ACHN (cell line): ENCODE results near the gene SCD5.
A peak's percentile ranks its signal among the peaks of the same experiment; 100 is the strongest.

ENCODE experiments used
- DNase-seq: peaks from one replicate; pipeline ENCODE4 v3.0.0-alpha.2; 2015
- in situ Hi-C: cut with HindIII; loops from 2 replicates; pipeline ENCODE4 v1.10.0; 2017; ENCODE audit warnings: low sequenced_read_pairs, low pct_ligation_motif_present, low pct_unique_long_range_greater_than_20kb

SCD5 gene

DNA sequence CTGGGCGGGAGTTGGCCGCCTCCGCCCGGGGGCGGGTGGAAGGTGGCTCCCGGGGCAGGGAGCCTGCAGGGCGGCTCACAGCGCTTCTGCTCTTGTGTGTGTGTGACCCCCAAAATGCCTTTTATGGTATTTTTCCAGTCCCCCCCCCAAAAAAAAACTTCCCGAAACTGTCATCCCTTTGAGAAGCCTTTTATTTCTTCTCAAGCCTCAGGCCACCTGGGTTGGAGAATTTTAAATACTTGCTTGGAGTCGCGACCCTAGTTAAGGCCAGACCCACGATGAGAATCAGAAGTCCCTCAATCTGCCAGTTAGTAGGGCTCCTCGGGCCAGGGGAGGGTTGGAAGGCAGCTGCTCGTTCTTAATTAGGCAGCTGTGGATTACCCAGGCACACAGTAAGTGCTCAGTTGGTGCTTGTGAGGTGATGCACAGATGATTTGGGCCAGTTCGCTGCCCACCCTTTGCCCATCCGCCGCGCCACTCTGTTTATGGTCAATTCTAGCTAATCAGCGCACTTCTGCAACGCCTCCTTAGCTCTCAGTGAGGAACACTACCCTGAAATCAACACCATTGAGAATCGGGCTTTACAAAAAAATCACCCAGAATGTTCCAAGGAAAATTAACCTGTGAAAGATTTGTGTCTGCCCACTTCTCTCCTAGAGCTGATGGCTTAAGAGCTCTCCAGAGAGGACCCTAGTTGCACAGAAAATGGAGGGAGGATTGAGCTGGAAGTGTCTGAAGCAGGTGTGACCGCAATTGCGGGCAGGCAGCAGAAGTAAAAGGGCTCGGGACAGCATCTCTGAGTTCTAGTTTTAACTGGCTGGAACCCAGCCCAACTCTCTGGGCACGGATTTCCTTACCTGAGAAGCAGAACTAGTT lies 648 bp upstream of the SCD5 start:
- DNase-seq = no peak
- in situ Hi-C loops = no loop called here

GRCh38 chr4:82797405-82798111 lies 1.0 kb downstream of the SCD5 start:
- in situ Hi-C loops = no loop called here
- no peak for DNase-seq

GRCh38 chr4:82797040-82797404 lies 1.6 kb downstream of the SCD5 start:
- in situ Hi-C loops = no loop called here
- DNase-seq = no peak

DNA sequence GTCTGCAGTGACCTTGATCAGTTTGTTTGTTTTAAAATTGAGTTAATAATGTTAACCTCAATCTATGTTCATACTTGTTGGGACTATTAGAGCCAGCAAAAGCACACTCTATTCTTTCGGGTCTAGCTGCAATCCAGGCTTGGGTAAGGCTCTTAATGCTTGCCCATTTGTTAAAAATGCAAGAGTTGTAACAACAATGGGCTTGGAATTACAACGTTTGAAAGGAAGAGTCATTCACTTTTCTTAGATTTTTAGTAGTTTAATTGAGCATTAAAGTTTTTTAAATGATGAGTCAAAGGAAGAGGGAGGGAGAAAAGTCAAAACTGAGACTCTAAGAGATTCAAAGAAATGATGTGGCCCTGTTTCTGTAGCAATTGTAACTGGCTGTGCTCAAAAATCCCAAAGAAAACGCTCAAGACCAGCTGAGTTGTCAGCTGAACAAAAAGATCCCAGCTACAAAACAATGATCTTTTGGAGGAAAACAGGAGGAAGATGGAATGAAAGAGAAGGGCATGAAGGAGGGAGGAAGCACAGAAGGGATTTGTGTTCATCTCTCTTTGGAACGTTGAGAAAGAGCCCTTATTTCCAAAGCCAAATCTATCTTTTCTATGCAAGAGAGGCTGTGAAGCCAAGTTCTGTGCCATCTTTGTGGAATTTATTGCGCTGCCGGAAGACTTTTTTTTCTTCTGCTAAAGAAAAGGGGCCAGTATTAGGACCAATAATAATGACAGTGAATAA lies 5.5 kb downstream of the SCD5 start:
- in situ Hi-C loops = no loop called here
- no peak for DNase-seq

DNA sequence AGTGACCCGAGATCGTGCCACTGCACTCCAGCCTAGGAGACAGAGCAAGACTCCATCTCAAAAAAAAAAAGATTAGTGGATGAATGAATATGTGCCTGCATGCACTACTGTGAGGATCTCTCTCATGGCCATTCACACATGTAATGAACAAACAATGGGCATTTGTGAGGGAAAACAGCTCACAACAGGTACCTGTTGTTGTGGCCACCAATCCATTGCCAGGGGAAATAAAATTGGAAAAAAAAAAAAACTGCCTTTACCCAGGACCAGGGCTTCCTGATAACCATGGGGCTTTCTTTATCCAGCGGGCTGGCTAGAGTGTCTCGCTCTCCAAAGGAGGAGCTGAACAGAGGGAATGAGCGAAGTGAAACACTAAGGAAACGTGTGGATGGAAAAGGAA lies 7.4 kb downstream of the SCD5 start:
- no peak for DNase-seq
- in situ Hi-C loops = no loop called here

GRCh38 chr4:82790060-82790660 lies 8.4 kb downstream of the SCD5 start:
- DNase-seq = no peak
- in situ Hi-C loops = no loop called here

- no peak for DNase-seq
- in situ Hi-C loops = no loop called here
Observed at GRCh38 chr4:82789025-82789776, 9.4 kb downstream of the SCD5 start.

DNA sequence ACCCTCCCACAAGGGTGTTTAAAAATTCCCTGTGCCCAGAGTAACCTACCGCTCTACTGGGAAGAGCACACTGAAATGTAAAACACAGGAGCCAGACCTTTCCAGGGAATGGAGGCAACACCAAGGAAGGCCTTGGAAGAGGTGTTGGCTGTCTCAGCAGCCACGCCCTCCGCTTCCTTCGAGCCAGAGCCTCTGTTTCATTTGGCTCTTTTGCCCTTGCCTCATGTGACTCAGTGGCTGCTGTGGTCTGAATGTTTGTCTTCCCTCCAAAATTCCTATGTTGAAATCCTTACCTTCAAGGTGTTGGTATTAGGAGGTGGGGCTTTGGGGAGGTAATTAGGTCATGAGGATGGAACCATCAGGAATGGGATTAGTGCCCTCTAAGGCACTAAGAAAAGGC lies 11.3 kb downstream of the SCD5 start:
- in situ Hi-C loops = no loop called here
- no peak for DNase-seq

DNA sequence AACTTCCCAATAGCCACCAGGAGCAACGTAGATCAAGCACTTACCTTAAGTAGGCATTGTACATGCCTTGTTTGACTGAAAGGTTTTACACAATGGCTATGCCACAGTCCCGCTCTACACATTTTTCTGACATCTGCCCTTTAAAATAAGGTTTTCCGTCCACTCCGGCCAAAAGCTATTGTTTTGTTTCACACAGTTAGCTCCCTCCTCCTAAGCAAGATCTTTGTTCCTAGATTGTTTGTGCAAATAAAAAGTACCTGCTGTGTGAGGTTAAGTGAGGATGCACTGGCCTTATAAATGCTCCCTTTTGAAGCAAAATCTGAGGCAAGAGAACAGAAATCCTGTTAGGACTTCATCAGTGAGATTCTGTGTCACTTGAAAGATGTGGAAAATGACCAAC lies 11.8 kb downstream of the SCD5 start:
- in situ Hi-C loops = no loop called here

DNA sequence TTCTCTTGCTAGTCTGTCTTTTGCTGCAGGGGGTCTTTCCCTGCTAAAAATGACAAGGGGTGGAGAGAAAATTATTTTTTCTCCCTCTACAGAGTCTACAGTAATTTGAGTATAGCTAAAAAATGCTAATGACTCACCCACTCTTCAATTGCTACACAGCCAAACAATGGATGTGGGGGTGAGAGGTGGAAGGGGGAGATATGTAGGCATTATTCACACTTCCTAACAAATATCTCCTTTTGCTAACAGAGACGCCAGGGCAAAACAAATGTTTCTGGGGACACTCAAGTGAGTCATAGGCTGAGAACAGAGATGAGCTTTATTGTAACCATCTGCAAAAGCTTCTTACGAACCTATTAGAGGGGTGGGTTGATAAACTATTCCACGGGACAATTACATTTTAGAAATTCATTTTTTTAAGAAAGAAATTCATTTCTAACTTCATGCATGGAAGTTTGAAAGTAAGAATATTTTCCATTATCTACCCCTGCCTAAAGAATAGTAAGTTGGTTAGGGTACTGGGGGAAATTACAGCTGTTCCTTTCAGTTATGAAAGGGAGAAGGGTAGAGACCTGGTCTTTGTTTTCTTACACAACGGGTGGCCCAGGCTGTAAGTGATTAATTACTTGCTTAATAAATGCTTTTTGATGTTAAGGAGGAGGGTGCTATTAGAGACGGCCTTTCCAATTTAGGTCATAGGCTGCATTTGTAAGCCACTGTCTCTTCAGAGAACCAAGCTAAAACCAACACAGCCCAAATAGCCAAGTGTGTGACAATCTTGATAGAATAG lies 12.8 kb downstream of the SCD5 start:
- in situ Hi-C loops = no loop called here
- no peak for DNase-seq

More for the DNA sequence above, 11.8 kb downstream of the SCD5 start:
- no peak for DNase-seq

DNA sequence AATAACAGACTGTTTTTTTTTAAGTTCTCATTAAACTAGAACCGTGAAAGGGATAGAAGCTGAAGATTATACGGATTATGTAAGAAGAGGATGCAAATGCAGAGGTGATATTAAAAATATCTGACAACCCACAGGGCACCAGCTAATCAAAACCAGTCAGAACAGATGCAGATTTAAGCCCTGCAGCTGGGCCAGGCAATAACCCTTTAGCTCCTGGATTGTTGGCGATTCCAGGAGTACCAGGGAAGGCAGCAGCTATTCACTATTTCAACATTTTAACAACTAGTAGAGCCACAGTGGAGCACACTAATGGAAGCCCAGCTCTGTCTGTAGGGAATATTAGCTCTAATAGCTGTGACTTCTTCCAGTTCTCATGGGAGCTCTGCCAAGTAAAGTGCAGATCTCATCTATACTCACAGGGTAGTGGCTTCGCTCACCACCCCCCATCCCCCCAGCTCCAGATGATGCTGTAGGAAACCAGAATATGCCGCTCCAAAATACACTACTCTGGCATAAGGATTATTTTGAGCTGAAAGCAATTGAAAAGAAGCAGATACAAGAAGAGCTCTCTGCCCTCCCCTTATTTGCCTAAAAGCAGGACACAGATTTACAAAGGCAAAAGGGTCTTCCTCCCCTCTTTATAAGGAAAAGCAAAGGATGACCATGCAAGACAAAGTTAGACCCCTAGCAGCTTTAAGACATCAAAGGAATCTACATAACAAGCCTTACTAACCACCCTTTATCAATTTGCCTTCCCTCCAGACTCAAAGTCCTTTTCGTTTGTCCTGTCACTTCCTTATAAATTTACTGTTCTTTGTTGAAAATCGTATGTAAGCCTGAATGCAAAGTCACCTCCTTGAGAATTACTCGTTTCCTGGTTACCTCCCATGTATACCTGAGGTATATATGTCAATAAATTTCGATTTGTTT lies 13.7 kb downstream of the SCD5 start:
- DNase-seq = no peak

DNA sequence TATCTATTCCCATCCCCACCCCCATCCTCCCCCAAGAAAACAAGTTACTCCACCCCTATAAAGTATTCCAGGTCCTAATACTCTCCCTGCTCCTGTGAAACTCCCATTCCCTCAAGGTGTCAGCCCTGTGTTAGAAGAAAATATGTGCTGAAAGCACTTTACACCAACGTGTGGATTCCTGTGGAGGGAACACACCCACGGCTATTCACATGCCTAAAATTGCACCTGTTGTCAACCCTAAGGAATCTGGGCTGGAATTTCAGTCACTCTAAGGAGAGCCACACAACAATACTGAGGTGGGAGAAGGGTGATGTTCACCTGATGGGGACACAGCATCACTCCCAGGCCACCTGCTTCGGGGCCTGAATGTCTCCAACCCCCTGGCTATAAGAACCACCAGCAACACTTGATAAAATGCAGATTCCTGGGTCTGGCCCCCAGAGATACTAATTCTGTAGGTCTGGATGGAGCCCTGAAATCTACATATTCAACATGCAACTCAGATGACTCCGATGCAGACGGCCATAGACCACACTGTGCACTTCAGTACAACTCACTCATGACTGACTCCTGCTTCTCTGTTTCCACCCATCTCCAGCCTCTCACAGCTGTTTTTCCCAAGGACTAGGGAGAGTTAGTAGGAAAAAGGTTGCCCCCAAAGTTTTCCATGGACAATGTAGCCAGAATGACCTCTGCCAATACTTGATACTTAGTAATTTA lies 15.8 kb downstream of the SCD5 start:
- no peak for DNase-seq
- in situ Hi-C loops = no loop called here

More for the DNA sequence above, 13.7 kb downstream of the SCD5 start:
- in situ Hi-C loops = no loop called here

DNA sequence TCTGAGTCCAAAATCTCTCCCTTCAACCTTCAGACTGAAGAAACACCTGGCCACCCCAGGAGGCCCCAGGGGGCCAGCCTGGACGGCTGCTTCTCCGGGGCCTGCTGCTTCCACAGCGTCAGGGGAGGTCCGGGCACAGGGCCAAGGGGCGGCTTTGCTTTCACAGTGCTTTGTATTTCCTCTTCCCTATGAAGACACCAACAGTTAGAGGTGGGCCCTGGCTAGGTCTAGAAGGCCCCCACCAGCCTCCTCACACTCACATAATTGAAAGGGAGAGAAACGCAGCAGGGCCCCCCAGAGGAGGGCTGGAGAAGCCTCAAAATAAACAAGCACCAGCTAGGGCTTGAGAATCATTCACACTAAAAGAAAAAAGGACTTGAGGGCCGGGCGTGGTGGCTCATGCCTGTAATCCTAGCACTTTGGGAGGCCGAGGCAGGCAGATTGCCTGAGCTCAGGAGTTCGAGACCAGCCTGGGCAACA lies 17.8 kb downstream of the SCD5 start:
- in situ Hi-C loops = no loop called here
- DNase-seq = peak; percentile 30

DNA sequence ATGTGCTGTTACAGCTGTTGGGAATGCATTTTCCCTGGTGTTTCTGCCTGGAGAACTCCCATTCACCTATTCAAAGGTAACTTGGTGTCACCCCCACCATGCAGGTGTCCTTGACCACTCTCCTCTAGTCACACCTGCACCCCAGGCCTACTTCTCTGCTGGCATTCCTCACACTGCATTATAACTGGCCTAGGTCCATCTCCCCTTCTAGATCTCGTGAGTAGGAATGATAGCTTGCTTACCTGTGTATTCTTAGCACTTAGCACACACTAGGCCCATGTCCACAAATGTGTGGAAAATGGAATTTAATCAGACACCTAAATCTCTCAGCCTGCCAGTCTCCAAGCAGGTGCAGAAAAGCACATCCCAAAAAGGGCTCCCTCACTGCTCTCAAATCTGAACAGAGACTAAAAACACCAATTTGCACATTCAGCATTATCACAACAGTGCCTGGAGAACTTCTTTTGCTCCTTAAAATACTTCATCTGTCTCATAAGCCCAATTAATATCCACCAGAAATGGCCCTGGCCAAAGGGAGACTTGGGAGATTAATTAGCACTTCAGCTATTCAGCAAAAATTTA lies 18.3 kb downstream of the SCD5 start:
- DNase-seq = no peak
- in situ Hi-C loops = no loop called here

DNA sequence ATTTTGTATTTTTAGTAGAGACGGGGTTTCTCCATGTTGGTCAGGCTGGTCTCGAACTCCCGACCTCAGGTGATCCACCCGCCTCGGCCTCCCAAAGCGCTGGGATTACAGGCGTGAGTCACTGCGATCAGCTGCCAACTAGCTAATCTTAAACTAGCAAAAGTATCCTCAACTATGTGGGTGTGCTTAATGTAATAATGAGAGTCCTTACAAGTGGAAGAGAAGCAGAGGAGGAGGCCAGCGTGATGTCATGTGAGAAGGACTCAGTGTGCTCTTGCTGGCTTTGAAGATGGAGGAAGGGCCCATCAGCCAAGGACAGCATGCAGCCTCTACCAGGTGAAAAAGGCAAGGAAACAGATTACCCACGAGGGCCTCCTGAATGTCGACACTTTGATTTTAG lies 19.6 kb downstream of the SCD5 start:
- DNase-seq = no peak
- in situ Hi-C loops = no loop called here
